GM18526 (cell line): ENCODE data around the gene SCN3A.

ENCODE experiments used
- POLR2A ChIP-seq: IDR thresholded peaks from 3 replicates; pipeline ENCODE4 v1.6.1; 2011; ENCODE audit not compliant: insufficient read length; ENCODE audit errors: extremely low read depth

The SCN3A gene

GRCh38 chr2:165087933-165088901 lies 115.6 kb downstream of the SCN3A start:
- TF ChIP-seq POLR2A, result no peak

- no peak for TF ChIP-seq POLR2A
These were observed 117.5 kb downstream of the SCN3A start for GRCh38 chr2:165086337-165086736.

- TF ChIP-seq POLR2A, result no peak
These were observed 120.5 kb downstream of the SCN3A start for GRCh38 chr2:165083326-165083725.

- no peak for TF ChIP-seq POLR2A
These were observed 121.4 kb downstream of the SCN3A start for GRCh38 chr2:165082479-165082878.

GRCh38 chr2:165081276-165081675 lies 122.6 kb downstream of the SCN3A start:
- TF ChIP-seq POLR2A, result no peak

GRCh38 chr2:165079432-165079831 lies 124.4 kb downstream of the SCN3A start:
- no peak for TF ChIP-seq POLR2A

GRCh38 chr2:165078913-165079312 lies 124.9 kb downstream of the SCN3A start:
- TF ChIP-seq POLR2A, result no peak

GRCh38 chr2:165074884-165075283 lies 129.0 kb downstream of the SCN3A start:
- TF ChIP-seq POLR2A, result no peak

GRCh38 chr2:165074323-165074722 lies 129.5 kb downstream of the SCN3A start:
- no peak for TF ChIP-seq POLR2A

- TF ChIP-seq POLR2A, result no peak
These were observed 133.8 kb downstream of the SCN3A start for GRCh38 chr2:165070076-165070475.

GRCh38 chr2:165069151-165069550 lies 134.7 kb downstream of the SCN3A start:
- no peak for TF ChIP-seq POLR2A

- TF ChIP-seq POLR2A, result no peak
These were observed 135.4 kb downstream of the SCN3A start for GRCh38 chr2:165068487-165068757.

- TF ChIP-seq POLR2A, result no peak
These were observed 136.0 kb downstream of the SCN3A start for GRCh38 chr2:165067643-165068486.

- no peak for TF ChIP-seq POLR2A
These were observed 139.1 kb downstream of the SCN3A start for GRCh38 chr2:165064743-165065142.

- no peak for TF ChIP-seq POLR2A
These were observed 143.4 kb downstream of the SCN3A start for GRCh38 chr2:165060411-165060810.
